Stimulated activated CD4-positive, alpha-beta T cell treated with anti-CD3 and anti-CD28 coated beads, Interleukin-2, amount 100 ng/mL, for 24 hours (primary cell): ENCODE results near the gene ZBED2.
"Not testable (repeated sequence)": the region's sequence is repeated elsewhere in the genome, so short reads cannot be mapped to it uniquely, and the experiment has no call there.

Experiments
- DNase-seq, 2 donors: peaks; one replicate each; pipeline ENCODE4 v3.0.0-alpha.2; 2020

The ZBED2 gene

GRCh38 chr3:111570404-111571030, 24.6 kb downstream of the ZBED2 start:
- DNase-seq, result no peak

DNA sequence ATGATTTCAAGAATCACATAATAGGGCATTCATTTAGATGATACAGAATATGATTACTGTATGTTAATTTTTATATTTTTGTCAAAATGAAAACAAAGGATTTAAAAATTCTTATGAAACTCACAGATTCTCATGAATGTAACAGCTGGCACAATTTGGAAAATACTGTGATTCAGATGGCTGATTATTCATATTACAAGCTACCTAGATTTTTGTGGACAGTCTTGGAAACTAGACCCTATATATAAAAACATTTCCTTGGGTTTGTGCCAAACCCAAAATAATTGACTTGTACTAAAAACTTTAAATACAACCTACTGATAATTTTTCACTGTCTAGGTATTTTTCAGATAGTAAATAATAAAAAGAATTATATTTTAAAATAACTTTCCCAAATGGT, 26.2 kb downstream of the ZBED2 start:
- no peak for DNase-seq

GRCh38 chr3:111568355-111568754, 26.8 kb downstream of the ZBED2 start:
- no peak for DNase-seq

DNA sequence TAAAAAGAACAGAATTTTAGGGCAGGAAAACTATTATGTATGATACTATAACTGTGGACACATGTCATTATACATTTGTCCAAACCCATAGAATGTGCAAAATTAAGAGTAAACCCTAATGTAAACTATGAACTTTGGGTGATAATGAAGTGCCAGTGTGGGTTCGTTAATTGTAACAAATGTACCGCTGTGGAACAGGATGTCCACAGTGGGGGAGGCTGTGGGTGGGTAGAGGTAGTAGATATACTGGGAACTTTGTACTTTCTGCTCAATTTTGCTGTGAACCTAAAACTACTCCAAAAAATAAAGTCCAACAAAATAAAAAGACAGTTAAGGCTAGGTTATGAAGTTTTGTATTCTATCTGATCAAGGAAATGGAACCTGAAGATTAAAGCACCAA, 28.3 kb downstream of the ZBED2 start:
- no peak for DNase-seq

DNA sequence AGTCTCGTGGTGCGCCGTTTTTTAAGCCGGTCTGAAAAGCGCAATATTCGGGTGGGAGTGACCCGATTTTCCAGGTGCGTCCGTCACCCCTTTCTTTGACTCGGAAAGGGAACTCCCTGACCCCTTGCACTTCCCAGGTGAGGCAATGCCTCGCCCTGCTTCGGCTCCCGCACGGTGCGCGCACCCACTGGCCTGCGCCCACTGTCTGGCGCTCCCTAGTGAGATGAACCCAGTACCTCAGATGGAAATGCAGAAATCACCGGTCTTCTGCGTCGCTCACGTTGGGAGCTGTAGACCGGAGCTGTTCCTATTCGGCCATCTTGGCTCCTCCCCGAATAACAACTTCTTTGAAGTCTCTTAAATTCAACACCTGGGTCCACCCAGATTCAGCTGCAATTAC, 33.2 kb downstream of the ZBED2 start:
- not testable (repeated sequence) for DNase-seq

- DNase-seq, result no peak
Observed at GRCh38 chr3:111548756-111549155, 46.4 kb downstream of the ZBED2 start.

GRCh38 chr3:111548092-111548491, 47.1 kb downstream of the ZBED2 start:
- no peak for DNase-seq

- peak in 1 of 2 donors; percentile 30 for DNase-seq
Observed at GRCh38 chr3:111547631-111548030, 47.5 kb downstream of the ZBED2 start.

DNA sequence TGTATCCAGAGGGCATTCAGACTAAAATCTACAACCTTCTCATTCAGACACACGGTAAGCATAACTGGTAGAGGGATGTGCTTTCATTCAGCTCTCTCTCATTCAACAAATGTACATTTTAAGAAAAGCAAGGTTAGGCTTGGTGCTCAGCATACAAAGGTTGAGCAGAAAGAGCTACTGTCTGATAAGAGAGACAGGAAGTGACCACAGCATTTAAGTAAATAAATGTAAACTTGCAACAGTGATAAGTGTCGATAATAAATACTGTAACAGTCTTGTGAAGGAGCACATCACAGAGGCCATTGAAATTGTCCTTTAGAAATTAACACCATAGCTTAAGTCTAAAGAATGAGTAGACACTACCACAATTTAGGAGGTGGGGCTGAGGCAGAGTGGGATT, 49.8 kb downstream of the ZBED2 start:
- no peak for DNase-seq
